H9 (cell line): ENCODE results near the gene NEMF. TPM values are rescaled to one million over a fixed set of nuclear protein-coding genes. Genes with fewer than 3 reads are reported as not detected.
A peak's percentile ranks its signal among the peaks of the same experiment; 100 is the strongest.
"Not testable (repeated sequence)": the region's sequence is repeated elsewhere in the genome, so short reads cannot be mapped to it uniquely, and the experiment has no call there.

Experiments used
- DNase-seq: peaks from one replicate; pipeline ENCODE4 v3.0.0-alpha.2; 2017
- H2AFZ ChIP-seq: one replicate; pipeline ENCODE4 v1.6.1; 2013; ENCODE audit warnings: mild to moderate bottlenecking, low read length, control low read depth, moderate library complexity
- H2AK5ac ChIP-seq: 2 replicates; pipeline ENCODE4 v1.6.1; 2013; ENCODE audit warnings: low read length, control low read depth, mixed read lengths; ENCODE audit not compliant: insufficient read length
- H2BK120ac ChIP-seq: one replicate; pipeline ENCODE4 v1.6.1; 2013; ENCODE audit warnings: low read depth, mild to moderate bottlenecking, low read length, control low read depth, inconsistent platforms; ENCODE audit not compliant: poor library complexity, severe bottlenecking
- H2BK12ac ChIP-seq: 2 replicates; pipeline ENCODE4 v1.6.1; 2013; ENCODE audit warnings: low read length, control low read depth, mixed read lengths, low read depth; ENCODE audit not compliant: insufficient read length
- H2BK15ac ChIP-seq: 2 replicates; pipeline ENCODE4 v1.6.1; 2013; ENCODE audit warnings: low read depth, low read length, control low read depth
- H2BK20ac ChIP-seq: one replicate; pipeline ENCODE4 v1.6.1; 2013; ENCODE audit warnings: low read depth, mild to moderate bottlenecking, low read length, control low read depth, inconsistent platforms; ENCODE audit not compliant: poor library complexity, severe bottlenecking
- H2BK5ac ChIP-seq: 2 replicates; pipeline ENCODE4 v1.6.1; 2013; ENCODE audit warnings: low read length, control low read depth, mixed read lengths; ENCODE audit not compliant: insufficient read length
- H3K14ac ChIP-seq: 2 replicates; pipeline ENCODE4 v1.6.1; 2013; ENCODE audit warnings: low read length, control low read depth; ENCODE audit not compliant: insufficient read depth
- H3K18ac ChIP-seq: 2 replicates; pipeline ENCODE4 v1.6.1; 2013; ENCODE audit warnings: low read depth, mild to moderate bottlenecking, mixed read lengths, low read length, control low read depth; ENCODE audit not compliant: insufficient read length
- H3K23ac ChIP-seq: 2 replicates; pipeline ENCODE4 v1.6.1; 2013; ENCODE audit warnings: low read length, control low read depth, mixed read lengths, low read depth; ENCODE audit not compliant: insufficient read length
- H3K23me2 ChIP-seq: 2 replicates; pipeline ENCODE4 v1.6.1; 2013; ENCODE audit warnings: low read depth, mild to moderate bottlenecking, mixed read lengths, low read length, control low read depth; ENCODE audit not compliant: insufficient read length, poor library complexity, severe bottlenecking
- H3K27ac ChIP-seq: 2 replicates; pipeline ENCODE4 v1.5.1; 2013; ENCODE audit warnings: low read length, control low read depth, mixed read lengths, low read depth; ENCODE audit not compliant: insufficient read length
- H3K27me3 ChIP-seq: 2 replicates; pipeline ENCODE4 v1.6.1; 2013; ENCODE audit warnings: low read length, control low read depth, inconsistent platforms; ENCODE audit not compliant: insufficient read depth
- H3K4ac ChIP-seq: 2 replicates; pipeline ENCODE4 v1.6.1; 2013; ENCODE audit warnings: low read depth, mild to moderate bottlenecking, control low read depth, inconsistent platforms, low read length, moderate library complexity
- H3K4me1 ChIP-seq: 2 replicates; pipeline ENCODE4 v1.6.1; 2013; ENCODE audit warnings: low read length, control low read depth, inconsistent platforms; ENCODE audit not compliant: insufficient read depth
- H3K4me2 ChIP-seq: 2 replicates; pipeline ENCODE4 v1.6.1; 2013; ENCODE audit warnings: low read length, control low read depth, mixed read lengths; ENCODE audit not compliant: insufficient read length, insufficient read depth
- H3K56ac ChIP-seq: 2 replicates; pipeline ENCODE4 v1.6.1; 2013; ENCODE audit warnings: low read depth, mild to moderate bottlenecking, mixed read lengths, low read length, control low read depth; ENCODE audit not compliant: insufficient read length
- H3K79me1 ChIP-seq: 2 replicates; pipeline ENCODE4 v1.6.1; 2013; ENCODE audit warnings: low read depth, mild to moderate bottlenecking, moderate library complexity, low read length, control low read depth, inconsistent platforms; ENCODE audit not compliant: insufficient read depth, poor library complexity, severe bottlenecking
- H3K79me2 ChIP-seq: 2 replicates; pipeline ENCODE4 v1.6.1; 2013; ENCODE audit warnings: low read length, control low read depth, inconsistent platforms; ENCODE audit not compliant: insufficient read depth
- H3K9ac ChIP-seq: 2 replicates; pipeline ENCODE4 v1.6.1; 2013; ENCODE audit warnings: low read length, control low read depth, mixed read lengths; ENCODE audit not compliant: insufficient read length; ENCODE audit errors: extremely low read depth
- H3K9me3 ChIP-seq: one replicate; pipeline ENCODE4 v1.6.1; 2013; ENCODE audit warnings: low read depth, low read length, inconsistent platforms; ENCODE audit not compliant: control insufficient read depth
- H3T11ph ChIP-seq: one replicate; pipeline ENCODE4 v1.6.1; 2013; ENCODE audit warnings: mild to moderate bottlenecking, low read length, control low read depth, inconsistent platforms
- H4K20me1 ChIP-seq: one replicate; pipeline ENCODE4 v1.6.1; 2013; ENCODE audit not compliant: control insufficient read depth, insufficient read length, insufficient read depth
- H4K5ac ChIP-seq: 2 replicates; pipeline ENCODE4 v1.6.1; 2013; ENCODE audit warnings: low read depth, mild to moderate bottlenecking, mixed read lengths, low read length, control low read depth; ENCODE audit not compliant: insufficient read length
- H4K8ac ChIP-seq: replicated peaks from 2 replicates; pipeline ENCODE4 v1.6.1; 2013; ENCODE audit warnings: low read length, control low read depth, mixed read lengths, low read depth; ENCODE audit not compliant: insufficient read length
- H4K91ac ChIP-seq: 2 replicates; pipeline ENCODE4 v1.6.1; 2013; ENCODE audit warnings: low read depth, mild to moderate bottlenecking, moderate library complexity, mixed read lengths, low read length, control low read depth; ENCODE audit not compliant: insufficient read length
- H3K27ac Mint-ChIP-seq, 3 experiments: 2 replicates in 2 of 3; 3 replicates in 1 of 3; pipeline ENCODE4 v1.8.0; 2020 to 2021; ENCODE audit warnings: mixed read lengths in 3 of 3, mild to moderate bottlenecking in 1 of 3, moderate library complexity in 1 of 3
- H3K27me3 Mint-ChIP-seq: 2 replicates; pipeline ENCODE4 v1.8.0; 2021; ENCODE audit warnings: low read depth, mild to moderate bottlenecking, moderate library complexity, mixed read lengths
- H3K36me3 Mint-ChIP-seq, 3 experiments: 2 replicates in 2 of 3; 3 replicates in 1 of 3; pipeline ENCODE4 v1.8.0; 2020 to 2021; ENCODE audit warnings: low read depth in 3 of 3, mixed read lengths in 3 of 3; ENCODE audit not compliant: insufficient read depth in 1 of 3
- H3K4me1 Mint-ChIP-seq, 2 experiments: 2 replicates each; pipeline ENCODE4 v1.8.0; 2020; ENCODE audit warnings: mixed read lengths in 2 of 2
- H3K4me3 Mint-ChIP-seq, 2 experiments: 2 replicates in 1 of 2; 3 replicates in 1 of 2; pipeline ENCODE4 v1.8.0; 2020 to 2021; ENCODE audit warnings: mild to moderate bottlenecking in 2 of 2, mixed read lengths in 2 of 2, moderate library complexity in 1 of 2
- H3K9me3 Mint-ChIP-seq, 2 experiments: 2 replicates in 1 of 2; 3 replicates in 1 of 2; pipeline ENCODE4 v1.8.0; 2020; ENCODE audit warnings: mild to moderate bottlenecking in 2 of 2, mixed read lengths in 2 of 2, moderate library complexity in 1 of 2
- WGBS: extraction: QIAGEN DNeasy Blood & Tissue Kit; methylation state at CpG from one replicate; pipeline ENCODE4 v1.1.7; 2013; ENCODE audit warnings: missing lambda C conversion rate, low lambda C conversion rate, mixed read lengths; ENCODE audit not compliant: insufficient read length; ENCODE audit errors: extremely low coverage; 5-methylcytosine and 5-hydroxymethylcytosine counted together
- total RNA-seq: library from RNA; stranded (reverse); gene quantifications from 2 replicates; pipeline ENCODE4 v1.2.1, GENCODE V29; 2021
- TF ChIP-seq, protein P1 (sequence below): fragments of 200-600 bp; sonication (generic); conservative IDR thresholded peaks from 3 replicates; pipeline ENCODE4 v1.8.0; 2021; ENCODE audit warnings: antibody characterized with exemption, mild to moderate bottlenecking

The NEMF gene
- total RNA-seq, 1 experiment from 2014 or later = 57.4 TPM

DNA sequence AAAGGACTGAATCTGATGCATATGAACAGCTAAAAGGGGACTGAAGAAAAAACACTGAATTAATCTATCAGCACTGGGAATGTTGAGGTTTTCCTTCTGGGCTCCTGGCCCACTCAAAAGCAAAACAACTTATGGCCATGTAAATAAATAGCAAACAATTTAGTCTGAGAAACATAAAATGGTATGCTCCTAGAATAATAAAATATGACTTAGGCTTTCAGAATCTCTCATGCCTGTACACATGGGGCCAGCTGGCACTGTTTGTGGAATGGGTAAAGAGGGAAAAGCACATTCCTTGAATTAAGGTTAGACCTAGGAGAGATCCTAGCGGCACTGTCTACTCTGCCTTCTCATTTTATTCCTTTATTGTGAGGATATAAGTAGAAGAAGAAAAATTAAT is 78.5 kb downstream of the NEMF start:
- H3K4me1 Mint-ChIP-seq = peaks cover 13 to 14% of the 10 kb centered on the region in 2 experiments
- no peak overlapping the region for H3K56ac ChIP-seq
- no peak overlapping the region for H2BK12ac ChIP-seq
- H3K4me3 Mint-ChIP-seq = no peak overlapping the region
- H3K4ac ChIP-seq = no peak overlapping the region
- H2AFZ ChIP-seq = no peak overlapping the region
- peaks cover 2% of the 10 kb centered on the region for H3K23me2 ChIP-seq
- H3T11ph ChIP-seq = no peak overlapping the region
- no peak overlapping the region for H4K91ac ChIP-seq
- H3K9me3 ChIP-seq = no peaks in the 10 kb centered on the region
- no CpG with 5 or more reads among the region's 1 CpG for WGBS
- H3K27ac ChIP-seq = no peak overlapping the region
- no peaks in the 10 kb centered on the region for H4K20me1 ChIP-seq
- no peaks in the 10 kb centered on the region for H3K79me1 ChIP-seq
- peaks cover 7 to 43% (median 35%) of the 10 kb centered on the region in 3 experiments; a peak in 6 of 7 replicates for H3K36me3 Mint-ChIP-seq
- peaks cover under 1% of the 10 kb centered on the region; the same call in 1 of the 2 replicates for H3K79me2 ChIP-seq
- no peak overlapping the region for H3K27ac Mint-ChIP-seq
- no peaks in the 10 kb centered on the region for H3K27me3 Mint-ChIP-seq
- H2BK120ac ChIP-seq = no peak overlapping the region
- no peak overlapping the region for H3K14ac ChIP-seq
- H3K4me2 ChIP-seq = no peak overlapping the region
- no peak overlapping the region for H3K18ac ChIP-seq
- no peak for DNase-seq
- no peaks in the 10 kb centered on the region for H3K4me1 ChIP-seq
- no peak overlapping the region for H3K9ac ChIP-seq
- H4K5ac ChIP-seq = no peak overlapping the region
- TF ChIP-seq, protein P1, sequence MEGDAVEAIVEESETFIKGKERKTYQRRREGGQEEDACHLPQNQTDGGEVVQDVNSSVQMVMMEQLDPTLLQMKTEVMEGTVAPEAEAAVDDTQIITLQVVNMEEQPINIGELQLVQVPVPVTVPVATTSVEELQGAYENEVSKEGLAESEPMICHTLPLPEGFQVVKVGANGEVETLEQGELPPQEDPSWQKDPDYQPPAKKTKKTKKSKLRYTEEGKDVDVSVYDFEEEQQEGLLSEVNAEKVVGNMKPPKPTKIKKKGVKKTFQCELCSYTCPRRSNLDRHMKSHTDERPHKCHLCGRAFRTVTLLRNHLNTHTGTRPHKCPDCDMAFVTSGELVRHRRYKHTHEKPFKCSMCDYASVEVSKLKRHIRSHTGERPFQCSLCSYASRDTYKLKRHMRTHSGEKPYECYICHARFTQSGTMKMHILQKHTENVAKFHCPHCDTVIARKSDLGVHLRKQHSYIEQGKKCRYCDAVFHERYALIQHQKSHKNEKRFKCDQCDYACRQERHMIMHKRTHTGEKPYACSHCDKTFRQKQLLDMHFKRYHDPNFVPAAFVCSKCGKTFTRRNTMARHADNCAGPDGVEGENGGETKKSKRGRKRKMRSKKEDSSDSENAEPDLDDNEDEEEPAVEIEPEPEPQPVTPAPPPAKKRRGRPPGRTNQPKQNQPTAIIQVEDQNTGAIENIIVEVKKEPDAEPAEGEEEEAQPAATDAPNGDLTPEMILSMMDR = no peak
- no peak overlapping the region for H4K8ac ChIP-seq
- no peak overlapping the region for H2BK15ac ChIP-seq
- no peaks in the 10 kb centered on the region for H3K9me3 Mint-ChIP-seq
- H2AK5ac ChIP-seq = no peak overlapping the region
- no peak overlapping the region for H2BK5ac ChIP-seq
- H3K23ac ChIP-seq = no peak overlapping the region
- no peak overlapping the region for H2BK20ac ChIP-seq
- H3K27me3 ChIP-seq = no peaks in the 10 kb centered on the region

DNA sequence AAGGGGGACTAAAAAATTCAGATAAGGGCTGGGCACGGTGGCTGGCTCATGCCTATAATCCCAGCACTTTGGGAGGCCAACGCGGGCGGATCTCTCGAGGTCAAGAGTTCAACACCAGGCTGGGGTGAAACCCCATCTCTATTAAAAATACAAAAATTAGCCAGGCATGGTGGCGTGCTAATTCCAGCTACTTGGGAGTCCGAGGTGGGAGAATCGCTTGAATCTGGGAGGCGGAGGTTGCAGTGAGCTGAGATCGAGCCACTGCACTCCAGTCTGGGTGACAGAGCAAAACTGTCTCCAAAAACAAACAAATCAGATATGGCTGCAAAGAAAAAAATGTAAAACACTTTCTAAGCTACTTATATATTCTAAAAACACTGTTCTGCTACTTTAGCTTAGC is 80.9 kb downstream of the NEMF start:
- peaks cover 18% of the 10 kb centered on the region for H3K23me2 ChIP-seq
- no CpG with 5 or more reads among the region's 10 CpGs for WGBS
- not testable (repeated sequence) for H3K4ac ChIP-seq

More for the DNA sequence above, 80.9 kb downstream of the NEMF start:
- not testable (repeated sequence) for H3K9me3 Mint-ChIP-seq, H2BK15ac ChIP-seq, H3K79me1 ChIP-seq, H3K4me2 ChIP-seq, H3T11ph ChIP-seq, H3K18ac ChIP-seq, DNase-seq, H3K79me2 ChIP-seq, H2BK12ac ChIP-seq, H4K5ac ChIP-seq, H3K14ac ChIP-seq, H3K9ac ChIP-seq, H3K23ac ChIP-seq, H3K27ac ChIP-seq, H4K8ac ChIP-seq, H2BK120ac ChIP-seq, H4K20me1 ChIP-seq, H3K9me3 ChIP-seq, H2BK5ac ChIP-seq, H3K4me3 Mint-ChIP-seq, H2BK20ac ChIP-seq, H3K27me3 ChIP-seq, H3K56ac ChIP-seq, H3K27me3 Mint-ChIP-seq, H4K91ac ChIP-seq, H2AFZ ChIP-seq, H2AK5ac ChIP-seq, H3K4me1 ChIP-seq
- H3K27ac Mint-ChIP-seq = 0 out of 7 replicates have a peak overlapping the region, but pooled peaks of 1 of the 3 experiments have one; percentile 4
- H3K4me1 Mint-ChIP-seq = peaks cover 21 to 23% of the 10 kb centered on the region in 2 experiments
- peaks cover 2 to 22% (median 20%) of the 10 kb centered on the region in 3 experiments; a peak in 6 of 7 replicates for H3K36me3 Mint-ChIP-seq
